ENCODE data around the gene WDR73. TPM values are rescaled to one million over a fixed set of nuclear protein-coding genes. Genes with fewer than 3 reads are reported as not detected.

WDR73 gene
- total RNA-seq, 1 donor from 2014 or later: 25.7 TPM

- intact Hi-C loops (cut with micrococcal nuclease): loop anchor here (10.0 kb wide), 1 partner anchor 57 kb away; no protein-coding TSS in a partner anchor
Observed at GRCh38 chr15:84591815-84592214, 62.3 kb downstream of the WDR73 start.

- intact Hi-C loops (cut with micrococcal nuclease): loop anchor here (10.0 kb wide), 1 partner anchor 56 kb away; no protein-coding TSS in a partner anchor
Observed at GRCh38 chr15:84590406-84590805, 63.7 kb downstream of the WDR73 start.

Other genes starting within 250 kb of the WDR73 start
- gene ZSCAN2, start 53.3 kb downstream of the WDR73 start, total RNA-seq: 5.1 and 6.5 TPM in 2 replicates
- gene NMB, start 3.9 kb upstream of the WDR73 start, total RNA-seq: 3.2 and 3.7 TPM in 2 replicates
- gene SEC11A, start 61.9 kb upstream of the WDR73 start, total RNA-seq: 104 and 108 TPM in 2 replicates
- 40.1 and 42.6 TPM in 2 replicates for gene ZNF592, start 94.3 kb upstream of the WDR73 start, total RNA-seq
- gene ALPK3, start 163.1 kb upstream of the WDR73 start, total RNA-seq: 0.29 and 0.49 TPM in 2 replicates
- gene SLC28A1, start 230.4 kb upstream of the WDR73 start, total RNA-seq: not detected in 2 replicates

Measured in T-helper 1 cell treated with Interleukin-12 subunit alpha and Interleukin-12 subunit beta and Interleukin-4 antibody, amounts not matched to agents 30 ng/mL and 1 ng/mL, for 36 hours (primary cell).